ENCODE measurements around the gene CDH19. TPM values are rescaled to one million over a fixed set of nuclear protein-coding genes. Genes with fewer than 3 reads are reported as not detected.

CDH19 gene, protein sequence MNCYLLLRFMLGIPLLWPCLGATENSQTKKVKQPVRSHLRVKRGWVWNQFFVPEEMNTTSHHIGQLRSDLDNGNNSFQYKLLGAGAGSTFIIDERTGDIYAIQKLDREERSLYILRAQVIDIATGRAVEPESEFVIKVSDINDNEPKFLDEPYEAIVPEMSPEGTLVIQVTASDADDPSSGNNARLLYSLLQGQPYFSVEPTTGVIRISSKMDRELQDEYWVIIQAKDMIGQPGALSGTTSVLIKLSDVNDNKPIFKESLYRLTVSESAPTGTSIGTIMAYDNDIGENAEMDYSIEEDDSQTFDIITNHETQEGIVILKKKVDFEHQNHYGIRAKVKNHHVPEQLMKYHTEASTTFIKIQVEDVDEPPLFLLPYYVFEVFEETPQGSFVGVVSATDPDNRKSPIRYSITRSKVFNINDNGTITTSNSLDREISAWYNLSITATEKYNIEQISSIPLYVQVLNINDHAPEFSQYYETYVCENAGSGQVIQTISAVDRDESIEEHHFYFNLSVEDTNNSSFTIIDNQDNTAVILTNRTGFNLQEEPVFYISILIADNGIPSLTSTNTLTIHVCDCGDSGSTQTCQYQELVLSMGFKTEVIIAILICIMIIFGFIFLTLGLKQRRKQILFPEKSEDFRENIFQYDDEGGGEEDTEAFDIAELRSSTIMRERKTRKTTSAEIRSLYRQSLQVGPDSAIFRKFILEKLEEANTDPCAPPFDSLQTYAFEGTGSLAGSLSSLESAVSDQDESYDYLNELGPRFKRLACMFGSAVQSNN
- total RNA-seq (2022; extraction: Qiagen RNA extraction; ENCODE audit: low read depth): 0.63 to 1.8 TPM (median 1.2 TPM) in 5 replicates

DNA sequence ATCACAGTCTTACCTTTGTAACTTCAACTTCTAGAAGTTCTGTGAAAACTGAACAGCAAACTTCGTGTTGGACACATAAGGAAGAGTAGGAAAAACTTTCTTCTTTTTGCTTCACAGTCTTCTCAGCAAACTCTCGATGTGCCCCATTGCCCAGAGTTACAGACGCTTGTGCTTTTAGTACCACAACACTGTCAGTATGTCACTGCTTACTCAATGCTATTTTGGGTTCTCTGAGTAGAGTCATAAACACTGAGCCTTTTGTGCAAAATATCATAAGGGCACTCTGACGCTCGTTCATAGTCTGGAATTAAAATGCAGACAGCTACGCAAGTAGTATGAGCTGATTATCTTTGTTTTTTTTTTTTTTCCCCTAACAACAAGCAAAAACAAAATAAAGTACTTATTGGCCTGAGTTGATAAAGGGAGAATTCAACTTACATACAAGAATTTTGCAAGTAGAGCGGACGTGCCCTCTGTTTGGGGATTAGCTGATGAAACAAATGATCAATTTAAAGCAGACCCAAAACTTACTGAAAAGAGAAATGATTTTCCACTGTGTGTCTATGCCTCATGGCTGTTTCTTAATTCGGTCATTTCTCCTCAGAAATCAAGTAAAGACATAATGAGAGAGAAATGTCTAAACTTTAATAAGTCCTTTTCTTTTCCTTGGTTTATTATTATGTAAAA is at the start of gene CDH19:
TSS of gene CDH19 (minus strand) at position 150 of the 687 bp plus-strand sequence. CDS start 31,886 bp downstream, outside the sequence.

